Right forelimb (tissue), 1 donor: ENCODE data around the gene LIPF.
A peak's percentile ranks its signal among the peaks of the same experiment; 100 is the strongest.
"Not testable (repeated sequence)": the region's sequence is repeated elsewhere in the genome, so short reads cannot be mapped to it uniquely, and the experiment has no call there.

Source experiments
- DNase-seq: peaks from one replicate; pipeline ENCODE4 v3.0.0-alpha.2; 2018

LIPF gene, protein sequence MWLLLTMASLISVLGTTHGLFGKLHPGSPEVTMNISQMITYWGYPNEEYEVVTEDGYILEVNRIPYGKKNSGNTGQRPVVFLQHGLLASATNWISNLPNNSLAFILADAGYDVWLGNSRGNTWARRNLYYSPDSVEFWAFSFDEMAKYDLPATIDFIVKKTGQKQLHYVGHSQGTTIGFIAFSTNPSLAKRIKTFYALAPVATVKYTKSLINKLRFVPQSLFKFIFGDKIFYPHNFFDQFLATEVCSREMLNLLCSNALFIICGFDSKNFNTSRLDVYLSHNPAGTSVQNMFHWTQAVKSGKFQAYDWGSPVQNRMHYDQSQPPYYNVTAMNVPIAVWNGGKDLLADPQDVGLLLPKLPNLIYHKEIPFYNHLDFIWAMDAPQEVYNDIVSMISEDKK

DNA sequence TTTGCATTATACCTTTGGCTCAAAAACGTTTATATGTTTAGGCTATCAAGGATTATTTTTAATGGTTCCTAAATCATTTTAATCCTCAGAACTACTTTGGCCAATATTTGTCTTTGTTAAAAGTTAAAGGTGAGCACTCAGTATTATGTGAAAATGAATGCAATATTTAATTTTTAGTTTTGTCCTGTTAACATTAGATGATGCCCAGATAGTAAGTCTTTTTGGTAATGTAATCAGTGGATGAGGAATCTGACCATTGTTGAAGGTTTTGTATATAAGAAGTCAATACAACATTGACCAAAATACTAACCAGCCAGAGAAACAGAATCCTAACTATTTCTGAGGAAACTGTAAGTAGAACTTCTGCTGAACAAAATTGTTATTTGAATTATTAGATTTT, at the start of gene LIPF:
LIPF (plus strand) TSS at position 301 of the 400 bp plus-strand sequence. CDS start 2,856 bp downstream, outside the sequence.
- no peak for DNase-seq

DNA sequence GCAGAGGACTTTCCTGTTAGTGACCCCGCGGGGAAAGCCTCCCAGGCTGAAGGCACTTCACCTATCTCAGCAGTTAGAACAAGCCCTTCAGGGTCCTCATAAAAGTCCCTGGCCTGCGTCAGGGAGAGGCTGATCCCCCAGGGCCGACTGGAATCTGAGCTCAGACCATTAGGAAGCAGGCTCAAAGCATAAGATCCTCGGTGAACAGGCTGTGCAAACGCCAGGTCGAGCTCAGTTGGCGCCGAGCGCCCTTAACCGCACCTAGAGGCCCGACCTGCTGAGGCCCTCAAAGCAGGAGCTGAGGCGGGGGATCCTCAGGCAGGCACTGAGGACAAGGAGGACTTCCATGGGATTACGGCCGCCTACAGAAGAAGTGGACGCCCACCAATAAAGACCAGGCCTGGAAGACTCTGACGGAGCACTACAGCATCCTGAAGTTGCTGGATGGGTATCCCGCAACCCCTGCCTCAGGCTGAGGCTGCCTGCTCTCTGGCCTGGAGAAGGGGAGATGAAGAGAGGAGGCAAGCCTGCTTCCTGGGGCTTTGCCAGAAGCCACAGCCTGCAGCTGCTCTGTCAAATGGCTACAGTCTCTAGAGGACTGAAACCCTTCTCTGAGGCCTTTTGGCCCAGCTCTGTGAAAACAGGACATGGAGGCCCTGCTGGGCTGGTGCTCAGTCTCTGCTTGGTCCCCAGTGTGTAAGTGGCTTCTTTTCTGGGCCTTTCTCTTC, 47.8 kb upstream of the LIPF start:
- DNase-seq = peak; percentile 41

DNA sequence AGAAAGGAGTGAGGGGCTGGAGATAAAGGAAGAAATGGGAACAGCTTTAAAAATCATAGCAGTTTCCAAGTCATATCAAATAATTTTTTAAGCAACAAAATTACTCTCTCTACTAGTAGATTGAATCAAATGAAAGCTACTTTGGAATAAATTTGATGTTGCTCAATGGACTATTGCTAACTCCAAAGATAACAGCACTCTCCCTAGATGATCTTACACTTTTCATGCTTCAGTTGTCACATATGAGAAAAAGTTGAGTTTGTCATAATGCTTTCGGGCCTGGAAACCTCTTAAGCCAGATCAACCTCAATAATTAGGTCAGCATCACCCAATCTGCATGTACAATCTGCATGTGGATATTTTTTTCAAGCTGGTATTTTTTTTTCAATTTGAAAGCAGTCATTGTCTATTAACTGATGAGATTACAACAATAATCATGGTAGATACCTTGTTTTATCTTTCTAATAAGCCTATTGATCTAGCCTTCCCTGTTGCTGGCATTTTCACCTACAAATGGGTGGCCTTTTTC, 46.4 kb upstream of the LIPF start:
- no peak for DNase-seq

DNA sequence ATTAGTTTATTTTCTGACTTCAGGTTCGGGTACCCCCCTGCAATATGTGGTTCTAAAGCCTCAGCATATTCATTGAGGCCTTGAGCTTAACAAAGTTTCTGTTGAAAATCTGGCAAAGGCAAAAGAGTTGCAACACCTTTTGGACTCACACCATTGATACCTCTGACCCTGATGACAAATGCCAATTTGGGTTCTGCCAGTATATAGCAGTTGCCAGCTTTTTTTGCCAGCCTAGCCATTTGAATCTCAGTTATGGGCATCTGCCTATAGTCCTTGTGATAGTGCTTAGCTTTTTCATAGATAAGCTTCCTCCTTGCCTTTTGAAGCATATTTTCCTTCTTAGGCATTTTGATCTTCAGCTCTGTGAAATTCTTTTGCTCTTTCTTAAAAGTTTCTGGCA, 45.7 kb upstream of the LIPF start:
- DNase-seq = no peak

DNA sequence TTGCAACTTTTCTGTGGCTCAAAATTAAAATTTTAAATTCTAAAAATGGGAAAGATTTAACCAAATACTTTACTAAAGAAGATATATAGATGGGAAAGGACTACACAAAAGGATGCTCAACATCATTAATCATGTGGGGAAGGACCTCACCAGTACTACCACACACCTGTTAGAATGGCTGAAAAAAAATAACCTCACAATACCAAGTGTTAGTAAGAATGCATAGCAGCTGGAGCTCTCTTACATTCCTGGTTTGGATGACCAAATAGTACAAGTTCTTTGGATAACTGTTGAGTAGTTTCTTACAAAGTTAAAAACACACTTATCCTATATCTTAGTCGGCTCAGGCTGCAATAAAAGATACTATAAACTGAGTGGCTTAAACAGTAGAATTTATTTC, 43.8 kb upstream of the LIPF start:
- no peak for DNase-seq

DNA sequence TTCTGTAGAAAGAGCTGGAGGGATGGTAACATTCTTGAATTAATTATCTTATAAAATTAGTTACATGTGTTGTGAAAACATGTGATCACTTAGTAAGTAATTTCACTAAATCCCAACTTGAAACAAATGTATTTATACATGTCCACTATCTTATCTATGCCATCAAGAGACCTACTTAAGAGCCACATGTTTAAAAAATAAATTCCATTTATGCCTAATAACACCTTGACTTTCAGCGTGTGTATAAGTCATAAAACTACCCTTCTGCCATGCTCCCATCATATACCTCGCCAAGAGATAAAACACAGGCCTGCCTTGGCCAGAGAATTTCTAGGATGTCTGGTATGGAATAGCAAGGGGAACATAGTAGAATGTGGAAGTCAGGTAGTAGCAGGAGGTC, 40.4 kb upstream of the LIPF start:
- DNase-seq = no peak

DNA sequence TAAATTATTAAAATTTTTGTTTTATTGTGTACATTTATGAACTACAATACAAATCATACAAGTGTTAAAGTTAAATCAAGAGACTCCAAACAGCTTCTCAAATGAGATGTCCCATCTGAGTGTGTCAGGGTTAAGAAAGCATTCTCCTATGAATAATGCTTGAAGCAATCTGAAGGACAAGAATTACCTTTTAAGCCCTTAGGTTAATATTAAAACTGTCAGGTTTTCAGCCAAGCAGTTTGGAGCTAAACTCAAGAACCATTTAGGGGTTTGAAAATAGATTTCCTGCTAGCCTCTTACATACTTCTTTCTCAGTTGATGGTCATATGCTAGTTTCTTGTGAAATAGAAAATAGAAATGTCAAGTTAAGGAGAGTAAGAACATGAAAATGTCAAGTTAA, 39.4 kb upstream of the LIPF start:
- no peak for DNase-seq

DNA sequence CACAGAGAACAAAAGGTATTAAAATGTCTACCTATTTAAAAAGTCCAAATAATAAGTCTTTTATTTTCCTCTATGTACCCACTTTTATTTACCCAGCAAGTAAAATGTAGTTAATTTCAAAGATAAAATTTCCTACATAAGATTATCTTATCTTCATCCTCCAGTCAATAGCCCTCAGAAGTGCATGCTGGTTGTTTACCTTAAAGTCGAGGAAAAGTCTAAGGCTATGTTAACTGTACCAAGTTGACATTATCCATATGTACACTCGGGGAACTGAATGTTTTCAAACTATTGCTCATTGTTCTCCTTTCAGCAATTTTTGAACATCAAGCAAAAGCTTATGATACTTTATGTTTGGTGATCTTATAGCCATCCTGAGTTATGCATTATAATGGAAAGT, 24.1 kb upstream of the LIPF start:
- DNase-seq = no peak

DNA sequence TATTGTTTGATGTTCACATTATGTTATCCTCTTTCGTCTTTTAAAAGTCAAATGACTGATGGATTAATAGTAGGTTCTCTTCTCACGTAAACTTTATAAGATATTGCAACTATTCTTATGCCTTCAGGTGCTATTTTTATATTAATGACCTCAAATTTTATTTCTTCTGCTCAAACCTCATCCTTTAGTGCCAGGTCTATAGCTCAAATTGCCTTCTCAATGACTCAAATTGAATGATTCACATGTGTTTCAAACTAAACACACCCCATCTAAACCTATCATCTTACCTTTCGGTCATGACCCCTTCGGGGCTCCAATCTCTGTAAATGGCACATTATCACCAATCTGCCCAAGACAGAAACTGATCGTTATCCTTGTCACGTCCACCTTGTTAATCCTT, 22.0 kb upstream of the LIPF start:
- DNase-seq = no peak

DNA sequence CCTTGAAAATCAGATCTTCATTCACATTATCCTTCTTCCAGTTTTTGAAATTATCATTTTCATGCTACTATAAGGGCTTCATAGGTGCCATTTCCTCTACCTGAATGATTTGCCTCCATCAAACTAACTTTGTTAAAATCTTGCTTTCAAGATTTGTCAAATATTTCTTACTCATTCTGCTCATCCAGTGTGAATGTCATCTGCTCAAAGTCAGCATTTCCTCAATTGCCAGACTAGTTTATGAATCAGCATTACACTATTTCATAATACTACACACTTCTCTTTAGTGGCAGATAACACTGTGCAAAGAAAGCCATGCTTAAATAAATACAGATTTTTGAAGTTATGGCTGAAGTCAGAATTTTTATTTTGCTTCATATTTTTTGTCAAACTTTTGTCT, 21.3 kb upstream of the LIPF start:
- no peak for DNase-seq

DNA sequence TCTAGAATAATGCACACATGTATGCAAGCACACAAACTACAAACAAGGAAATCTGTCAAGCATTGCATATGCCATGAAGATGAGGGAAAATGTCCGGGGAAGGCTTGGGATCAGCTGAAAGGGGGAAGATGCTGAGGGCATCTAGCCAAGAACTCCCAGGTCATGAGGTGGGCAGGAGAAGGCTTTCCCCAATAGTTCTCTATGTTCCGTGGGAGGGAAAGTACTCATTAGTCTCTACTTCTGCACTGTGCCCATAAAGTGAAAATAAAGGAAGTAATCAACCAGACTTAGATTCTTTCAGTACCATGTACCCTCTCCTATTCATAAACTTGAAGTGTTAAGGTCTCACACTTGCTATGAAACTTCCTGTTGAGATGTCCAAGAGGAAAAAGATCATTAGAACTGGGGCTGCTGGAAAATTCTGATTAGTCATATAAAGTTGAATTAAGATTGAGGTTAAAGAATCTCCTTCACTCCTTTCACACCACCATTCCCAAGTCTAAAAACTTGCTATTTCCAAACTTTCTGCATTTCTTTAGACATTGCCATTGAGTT, 17.1 kb upstream of the LIPF start:
- DNase-seq = no peak

DNA sequence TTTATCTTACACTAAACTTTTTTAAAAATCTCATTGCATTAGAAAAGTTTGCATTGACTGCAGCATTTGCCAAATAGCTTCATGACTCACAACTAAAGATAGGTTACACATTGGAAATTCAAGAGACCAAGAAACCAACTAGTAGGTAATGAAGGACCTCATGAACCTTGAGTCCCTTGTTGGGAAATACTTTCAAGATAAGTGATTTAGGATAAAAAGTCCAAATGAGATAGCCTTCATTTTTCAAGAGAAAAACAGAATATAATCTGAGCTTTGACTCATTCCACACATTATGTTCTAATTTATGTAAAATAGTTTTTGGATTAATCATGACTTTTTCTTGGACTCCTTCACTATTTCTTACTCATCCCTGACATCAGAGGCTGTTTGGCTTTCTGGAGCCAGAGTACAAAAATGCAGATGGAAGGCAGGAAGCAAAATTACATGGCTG, 13.1 kb upstream of the LIPF start:
- no peak for DNase-seq

DNA sequence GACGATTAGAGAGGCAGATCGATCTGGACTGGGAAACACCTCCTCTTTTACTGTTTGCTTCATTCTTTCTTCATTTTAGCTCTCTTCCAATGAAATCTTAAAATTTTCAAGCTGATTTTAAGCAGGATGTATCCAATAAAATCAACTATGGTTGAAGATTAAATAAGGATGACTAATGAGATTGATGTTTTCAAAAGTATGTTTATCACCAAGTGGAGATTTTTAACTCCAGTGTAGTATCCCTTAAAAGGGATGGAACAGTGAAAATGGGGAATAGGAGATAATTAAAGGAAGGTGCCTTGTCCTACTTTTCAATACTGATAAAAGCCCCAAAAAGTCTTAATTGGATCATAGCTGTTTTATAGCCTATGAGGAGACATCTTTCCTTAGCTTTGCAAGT, 11.6 kb upstream of the LIPF start:
- no peak for DNase-seq

DNA sequence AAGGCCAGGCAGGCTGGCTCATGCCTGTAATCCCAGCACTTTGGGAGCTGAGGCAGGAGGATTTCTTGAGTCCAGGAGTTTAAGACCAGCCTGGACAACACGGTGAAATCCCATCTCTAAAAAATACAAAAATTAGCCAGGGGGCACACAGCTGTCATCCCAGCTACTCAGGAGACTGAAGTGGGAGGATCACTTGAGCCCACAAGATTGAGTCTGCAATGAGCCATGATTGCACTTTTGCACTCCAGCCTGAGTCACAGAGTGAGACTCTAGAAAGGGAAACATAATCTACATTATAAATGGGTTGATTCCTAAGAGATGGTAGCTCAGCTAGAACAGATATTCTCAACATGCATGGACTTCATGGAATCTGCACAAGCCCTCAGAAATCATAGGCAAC, 6.3 kb upstream of the LIPF start:
- DNase-seq = no peak

DNA sequence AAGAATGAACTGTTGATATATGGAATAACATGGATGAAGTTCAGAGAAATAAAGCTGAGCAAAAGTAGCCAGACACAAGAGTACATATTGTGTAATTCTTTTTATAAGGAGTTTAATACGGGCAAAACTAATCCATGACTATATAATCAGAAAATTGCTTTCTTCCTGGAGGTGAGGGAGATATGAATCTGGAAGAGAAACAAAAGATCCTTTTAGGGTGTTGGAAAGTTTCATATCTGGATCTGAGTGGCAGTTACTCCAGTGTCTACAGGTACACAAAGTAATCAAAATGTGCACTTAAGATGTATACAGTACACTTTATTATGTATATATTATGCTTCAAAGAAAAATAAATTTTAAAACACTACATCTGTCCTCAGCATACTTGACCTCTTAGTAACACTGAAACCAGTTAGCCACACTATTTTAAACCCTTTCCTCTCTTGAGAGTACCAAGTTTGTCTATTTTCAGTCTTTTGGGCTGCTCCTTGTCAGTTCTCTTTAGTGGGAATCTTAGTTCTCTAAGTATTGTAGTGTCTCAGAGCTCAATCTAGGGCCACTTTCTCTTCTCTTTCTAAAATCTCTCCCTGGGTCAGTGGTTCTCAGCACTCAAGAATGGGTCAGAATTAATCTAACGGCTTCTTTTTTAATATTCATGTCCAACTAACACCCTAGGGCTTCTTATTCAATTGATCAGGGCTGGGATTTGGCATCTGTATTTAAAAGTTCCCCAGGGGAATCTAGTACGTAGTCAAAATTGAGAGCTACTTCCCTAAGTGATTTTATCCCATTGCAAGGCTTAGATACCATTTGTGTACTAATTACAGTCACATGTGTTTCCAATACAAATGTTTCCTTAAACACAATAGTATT, 4.3 kb upstream of the LIPF start:
- no peak for DNase-seq

DNA sequence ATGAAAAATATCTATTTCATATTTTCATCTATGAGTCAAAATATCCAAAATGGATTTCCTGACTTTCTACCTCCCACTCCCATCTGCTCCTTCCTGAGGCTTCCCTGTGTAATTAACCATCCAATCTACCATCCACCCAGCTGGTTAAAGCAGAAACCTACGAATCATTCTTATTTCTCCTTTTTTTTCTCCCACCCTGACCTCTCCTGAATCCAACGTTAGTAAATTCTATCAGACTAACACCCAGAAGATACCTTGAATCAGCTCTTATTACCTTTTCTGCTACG, 3.7 kb upstream of the LIPF start:
- DNase-seq = no peak

DNA sequence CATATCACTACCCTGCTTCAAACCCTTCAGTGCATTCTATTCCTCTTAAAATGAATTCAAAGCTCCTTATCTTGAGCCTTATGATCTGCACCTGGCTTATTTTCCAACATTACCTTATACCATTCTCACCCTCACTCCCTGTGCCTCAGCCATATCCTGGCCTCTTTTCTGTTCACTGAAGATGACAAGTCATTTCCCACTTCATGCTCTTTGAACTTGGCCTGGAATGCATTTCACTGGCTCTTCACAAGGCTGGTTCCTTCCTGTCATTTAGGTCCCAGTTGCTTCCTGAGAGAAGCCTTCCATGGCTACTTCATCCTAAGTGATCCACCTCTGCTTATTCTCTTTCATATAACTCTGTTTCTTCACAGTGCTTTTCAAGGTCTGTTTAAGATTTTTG, 3.2 kb upstream of the LIPF start:
- DNase-seq = no peak

DNA sequence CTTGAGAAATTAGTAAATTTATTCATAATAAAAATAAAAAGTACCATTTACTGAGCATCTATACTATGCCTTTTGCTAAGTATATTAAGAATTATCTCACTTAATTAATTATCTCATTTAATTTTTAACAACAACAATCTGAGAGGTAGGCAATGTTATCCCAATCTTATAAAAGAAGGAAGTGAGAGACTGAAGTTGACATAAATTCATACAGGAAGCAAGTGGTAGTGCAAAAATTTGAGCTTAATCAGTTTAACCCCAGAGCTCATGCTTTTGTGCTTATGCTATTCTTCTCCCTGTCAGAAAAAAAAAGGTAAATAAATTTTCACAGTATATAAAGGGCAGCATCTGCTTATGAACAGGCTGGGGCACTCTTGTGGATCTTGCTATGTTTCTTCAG, 2.7 kb upstream of the LIPF start:
- no peak for DNase-seq

DNA sequence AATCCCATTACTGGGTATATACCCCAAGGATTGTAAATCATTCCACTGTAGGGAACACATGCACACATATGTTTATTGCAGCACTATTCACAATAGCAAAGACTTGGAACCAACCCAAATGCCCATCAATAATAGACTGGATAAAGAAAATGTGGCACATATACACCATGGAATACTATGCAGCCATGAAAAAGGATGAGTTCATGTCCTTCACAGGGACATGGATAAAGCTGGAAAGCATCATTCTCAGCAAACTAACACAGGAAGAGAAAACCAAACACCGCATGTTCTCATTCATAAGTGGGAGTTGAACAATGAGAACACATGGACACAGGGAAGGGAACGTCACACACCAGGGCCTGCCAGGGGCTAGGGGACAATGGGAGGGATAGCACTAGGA, 1.1 kb upstream of the LIPF start:
- not testable (repeated sequence) for DNase-seq

DNA sequence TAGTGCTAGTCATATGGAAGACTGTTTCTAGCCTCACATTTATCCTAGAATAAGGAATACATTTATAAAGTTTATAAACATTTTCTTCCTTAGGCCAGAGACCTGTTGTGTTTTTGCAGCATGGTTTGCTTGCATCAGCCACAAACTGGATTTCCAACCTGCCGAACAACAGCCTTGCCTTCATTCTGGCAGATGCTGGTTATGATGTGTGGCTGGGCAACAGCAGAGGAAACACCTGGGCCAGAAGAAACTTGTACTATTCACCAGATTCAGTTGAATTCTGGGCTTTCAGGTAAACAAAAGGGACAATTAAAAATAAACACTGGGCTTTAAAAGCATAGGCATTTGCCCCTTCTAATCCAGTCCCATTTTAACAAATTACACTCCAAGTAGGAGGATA, 4.2 kb downstream of the LIPF start:
- no peak for DNase-seq

DNA sequence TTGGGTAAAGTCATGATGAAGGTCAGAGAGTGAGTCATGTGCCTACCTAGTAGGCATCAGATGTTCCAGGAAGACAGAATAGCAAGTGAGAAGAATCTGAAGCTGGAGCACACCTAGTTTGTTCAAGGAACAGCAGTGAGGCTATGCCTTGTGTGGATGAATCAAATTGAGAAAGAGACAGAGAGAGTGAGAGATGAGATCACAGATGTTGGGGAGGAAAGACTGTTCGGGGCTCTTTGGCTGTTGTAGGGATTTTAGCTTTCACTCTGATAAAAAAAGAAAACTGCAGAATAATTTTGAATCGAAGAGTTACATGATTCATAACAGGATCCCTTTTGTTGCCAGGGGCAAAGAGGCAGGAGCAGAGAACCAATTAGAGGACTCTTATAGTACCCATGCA, 6.3 kb downstream of the LIPF start:
- no peak for DNase-seq

DNA sequence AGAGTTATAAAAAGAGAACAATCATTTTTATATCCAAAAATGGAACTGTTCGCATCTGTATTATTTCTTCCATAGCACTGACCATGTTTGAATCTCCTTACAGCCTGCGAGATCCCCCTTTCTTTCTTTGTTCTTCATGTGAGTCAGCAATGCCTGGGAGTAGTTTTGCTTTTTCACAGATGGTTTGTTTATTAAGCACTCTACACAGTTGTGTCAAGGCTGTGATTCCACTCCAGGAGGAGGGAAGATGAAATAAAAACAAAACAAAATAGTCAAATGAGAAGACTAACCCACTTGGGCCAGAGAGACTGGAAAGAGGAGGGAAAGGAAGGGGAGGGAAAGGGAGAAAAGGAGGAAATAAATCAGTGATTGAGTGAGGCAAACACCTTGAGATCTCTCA, 7.8 kb downstream of the LIPF start:
- no peak for DNase-seq
